HUES6 (cell line): Measurements from ENCODE around the gene SPTBN5.

Experiments
- H3K27ac ChIP-seq: 2 replicates; pipeline ENCODE4 v1.7.0; 2013; ENCODE audit warnings: low read depth, mild to moderate bottlenecking, low read length, inconsistent platforms
- H3K27me3 ChIP-seq: 2 replicates; pipeline ENCODE4 v1.6.1; 2013; ENCODE audit warnings: low read length; ENCODE audit not compliant: control insufficient read depth, insufficient read depth
- H3K36me3 ChIP-seq: 2 replicates; pipeline ENCODE4 v1.6.1; 2013; ENCODE audit warnings: low read length; ENCODE audit not compliant: control insufficient read depth, insufficient read depth
- H3K4me1 ChIP-seq: 2 replicates; pipeline ENCODE4 v1.6.1; 2013; ENCODE audit warnings: low read length; ENCODE audit not compliant: control insufficient read depth, insufficient read depth
- H3K4me3 ChIP-seq: 2 replicates; pipeline ENCODE4 v1.5.1; 2013; ENCODE audit warnings: low read depth, low read length
- H3K9ac ChIP-seq: one replicate; pipeline ENCODE4 v1.6.1; 2013; ENCODE audit warnings: mild to moderate bottlenecking, low read length
- H3K9me3 ChIP-seq: 2 replicates; pipeline ENCODE4 v1.6.1; 2013; ENCODE audit warnings: low read depth, low read length; ENCODE audit not compliant: control insufficient read depth, insufficient read depth

The SPTBN5 gene

DNA sequence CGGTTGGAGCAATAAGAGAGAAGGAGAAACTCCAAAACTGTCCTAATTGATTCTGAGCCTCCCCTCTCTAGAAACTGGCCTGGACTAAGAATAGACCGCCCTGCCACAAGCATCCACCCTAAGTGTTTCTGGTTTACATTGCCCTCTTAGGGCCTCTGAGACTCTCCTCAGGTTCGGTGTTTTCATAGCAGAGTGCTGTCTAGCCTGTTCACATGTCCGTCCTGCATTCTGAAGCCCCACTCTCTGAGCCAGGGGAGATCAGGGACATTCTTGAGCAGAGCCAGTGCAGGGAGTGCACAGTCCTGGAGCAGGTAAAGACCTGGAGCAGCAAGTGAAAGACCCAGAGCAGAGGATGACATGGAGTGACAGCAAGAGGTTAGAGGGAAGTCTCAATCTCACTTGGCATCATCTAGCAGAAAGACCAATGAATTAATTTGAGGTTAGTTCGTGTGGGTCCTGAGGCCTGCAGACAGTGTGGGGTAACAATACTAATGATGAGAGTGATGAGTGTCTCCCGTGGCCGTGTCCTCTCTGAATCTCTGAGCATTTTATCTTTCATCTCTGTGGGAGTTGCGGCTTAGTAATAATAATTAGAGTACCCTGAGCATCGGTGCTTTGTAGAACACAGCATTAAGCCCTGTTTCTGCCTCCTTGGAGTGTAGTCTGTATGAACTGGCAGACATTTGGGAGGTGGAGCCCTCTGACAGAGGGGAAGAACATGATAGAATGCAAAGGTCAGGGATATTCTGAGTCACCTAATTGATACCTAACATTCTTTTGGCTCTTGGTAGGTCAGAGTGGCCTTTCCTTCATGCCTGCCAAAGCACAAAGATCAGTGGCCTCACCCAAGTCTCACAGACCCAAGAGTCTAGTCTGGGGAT is 95.0 kb downstream of the SPTBN5 start:
- no peaks in the 10 kb centered on the region for H3K27me3 ChIP-seq
- no peaks in the 10 kb centered on the region for H3K36me3 ChIP-seq
- no peaks in the 10 kb centered on the region; the same call in 1 of the 2 replicates for H3K4me1 ChIP-seq
- H3K9ac ChIP-seq, result no peak overlapping the region
- no peak overlapping the region for H3K27ac ChIP-seq
- H3K9me3 ChIP-seq, result no peaks in the 10 kb centered on the region
- no peak overlapping the region for H3K4me3 ChIP-seq
